NCI-H1417 treated with DMSO at 0.1 percent for 48 hours (cell line): ENCODE measurements around the gene CNTNAP5.

Source experiments
- DNase-seq: peaks from one replicate; lab custom pipeline; 2025; lab: John Stamatoyannopoulos, UW

CNTNAP5 gene

GRCh38 chr2:124063596-124063995 lies 38.5 kb downstream of the CNTNAP5 start:
- no peak for DNase-seq

- DNase-seq, result no peak
Measured at GRCh38 chr2:124065636-124066035, 40.5 kb downstream of the CNTNAP5 start.

- no peak for DNase-seq
Measured at GRCh38 chr2:124066776-124067175, 41.7 kb downstream of the CNTNAP5 start.

- no peak for DNase-seq
Measured at GRCh38 chr2:124079045-124079444, 54.0 kb downstream of the CNTNAP5 start.

GRCh38 chr2:124080281-124081153 lies 55.4 kb downstream of the CNTNAP5 start:
- no peak for DNase-seq

GRCh38 chr2:124081154-124081716 lies 56.1 kb downstream of the CNTNAP5 start:
- DNase-seq, result no peak

GRCh38 chr2:124088616-124089015 lies 63.5 kb downstream of the CNTNAP5 start:
- no peak for DNase-seq

GRCh38 chr2:124091721-124092120 lies 66.6 kb downstream of the CNTNAP5 start:
- no peak for DNase-seq

GRCh38 chr2:124092651-124093050 lies 67.6 kb downstream of the CNTNAP5 start:
- DNase-seq, result no peak

- DNase-seq, result no peak
Measured at GRCh38 chr2:124104914-124105313, 79.8 kb downstream of the CNTNAP5 start.

GRCh38 chr2:124112206-124112605 lies 87.1 kb downstream of the CNTNAP5 start:
- no peak for DNase-seq

GRCh38 chr2:124112966-124113365 lies 87.9 kb downstream of the CNTNAP5 start:
- no peak for DNase-seq

GRCh38 chr2:124120246-124120645 lies 95.2 kb downstream of the CNTNAP5 start:
- no peak for DNase-seq

GRCh38 chr2:124121106-124121505 lies 96.0 kb downstream of the CNTNAP5 start:
- DNase-seq, result no peak

- no peak for DNase-seq
Measured at GRCh38 chr2:124121760-124122275, 96.7 kb downstream of the CNTNAP5 start.

- no peak for DNase-seq
Measured at GRCh38 chr2:124122340-124122739, 97.3 kb downstream of the CNTNAP5 start.

- DNase-seq, result no peak
Measured at GRCh38 chr2:124131276-124131675, 106.2 kb downstream of the CNTNAP5 start.

GRCh38 chr2:124136110-124136509 lies 111.0 kb downstream of the CNTNAP5 start:
- no peak for DNase-seq

GRCh38 chr2:124138076-124138475 lies 113.0 kb downstream of the CNTNAP5 start:
- no peak for DNase-seq

- no peak for DNase-seq
Measured at GRCh38 chr2:124145982-124146381, 120.9 kb downstream of the CNTNAP5 start.

GRCh38 chr2:124147552-124147951 lies 122.5 kb downstream of the CNTNAP5 start:
- DNase-seq, result no peak

- DNase-seq, result no peak
Measured at GRCh38 chr2:124149571-124149970, 124.5 kb downstream of the CNTNAP5 start.

- no peak for DNase-seq
Measured at GRCh38 chr2:124151691-124152090, 126.6 kb downstream of the CNTNAP5 start.
